Nephron (organoid): ENCODE data around the gene COQ3.

ENCODE experiments used
- H3K27ac Mint-ChIP-seq, 3 experiments: 2 replicates each; pipeline ENCODE4 v1.8.0; 2020; ENCODE audit warnings: mixed read lengths in 3 of 3, mild to moderate bottlenecking in 2 of 3, moderate library complexity in 1 of 3
- H3K27me3 Mint-ChIP-seq: 2 replicates; pipeline ENCODE4 v1.8.0; 2021; ENCODE audit warnings: low read depth, mild to moderate bottlenecking, moderate library complexity, mixed read lengths
- H3K36me3 Mint-ChIP-seq: 2 replicates; pipeline ENCODE4 v1.8.0; 2020; ENCODE audit warnings: low read depth, mixed read lengths
- H3K4me1 Mint-ChIP-seq: 2 replicates; pipeline ENCODE4 v1.8.0; 2020; ENCODE audit warnings: mixed read lengths
- H3K4me3 Mint-ChIP-seq, 3 experiments: 2 replicates each; pipeline ENCODE4 v1.8.0; 2020; ENCODE audit warnings: mild to moderate bottlenecking in 3 of 3, mixed read lengths in 3 of 3, moderate library complexity in 2 of 3
- H3K9me3 Mint-ChIP-seq: 2 replicates; pipeline ENCODE4 v1.8.0; 2020; ENCODE audit warnings: mixed read lengths
- TF ChIP-seq, protein P1 (sequence below), 3 experiments: fragments of 200-600 bp; sonication (generic); IDR thresholded peaks; one replicate each; pipeline ENCODE4 v1.5.0; 2021; ENCODE audit warnings: antibody characterized with exemption in 3 of 3; ENCODE audit not compliant: unreplicated experiment in 3 of 3

The COQ3 gene

DNA sequence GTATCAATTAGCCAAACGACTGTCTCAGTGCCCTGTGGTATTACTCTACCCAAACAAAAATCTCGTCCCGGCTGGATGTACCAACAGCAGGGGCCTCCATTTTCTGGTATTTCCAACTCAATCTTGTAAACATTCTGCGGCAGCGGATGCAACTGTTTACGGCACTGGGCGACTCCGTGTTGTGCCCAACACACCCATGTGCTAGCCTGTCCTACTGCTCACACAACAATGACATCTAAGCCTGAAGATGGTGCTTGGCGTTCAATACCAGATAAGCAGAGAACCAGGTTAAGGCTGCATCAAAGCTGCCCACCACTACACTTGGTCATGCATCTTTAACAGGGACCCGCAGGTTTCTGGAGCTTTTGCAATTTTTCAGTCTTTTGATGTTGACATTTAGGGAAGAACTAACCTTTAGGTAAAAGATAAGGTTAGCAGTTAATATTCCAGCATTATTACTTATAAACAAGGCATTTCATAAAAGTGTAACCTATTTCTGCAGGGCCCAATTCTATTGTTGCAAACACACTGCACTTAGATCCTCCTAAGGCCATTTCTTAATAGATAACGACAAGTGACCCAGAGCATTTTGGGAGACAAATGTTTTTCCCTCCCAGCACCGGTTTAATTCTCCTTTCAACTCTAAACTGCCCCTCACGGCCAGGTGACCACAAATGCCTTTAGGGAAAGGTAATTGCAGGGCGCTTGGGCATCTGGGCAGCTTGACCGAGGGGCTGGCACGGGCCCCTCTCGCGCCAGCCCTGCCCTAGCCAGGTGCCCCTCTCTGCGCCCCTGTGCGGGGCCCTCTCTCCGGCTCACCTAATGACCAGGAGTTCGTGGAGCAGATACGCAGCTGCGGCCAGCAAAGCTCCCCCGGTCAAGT, 45.5 kb downstream of the COQ3 start:
- H3K9me3 Mint-ChIP-seq, result no peaks in the 10 kb centered on the region
- TF ChIP-seq, protein P1, sequence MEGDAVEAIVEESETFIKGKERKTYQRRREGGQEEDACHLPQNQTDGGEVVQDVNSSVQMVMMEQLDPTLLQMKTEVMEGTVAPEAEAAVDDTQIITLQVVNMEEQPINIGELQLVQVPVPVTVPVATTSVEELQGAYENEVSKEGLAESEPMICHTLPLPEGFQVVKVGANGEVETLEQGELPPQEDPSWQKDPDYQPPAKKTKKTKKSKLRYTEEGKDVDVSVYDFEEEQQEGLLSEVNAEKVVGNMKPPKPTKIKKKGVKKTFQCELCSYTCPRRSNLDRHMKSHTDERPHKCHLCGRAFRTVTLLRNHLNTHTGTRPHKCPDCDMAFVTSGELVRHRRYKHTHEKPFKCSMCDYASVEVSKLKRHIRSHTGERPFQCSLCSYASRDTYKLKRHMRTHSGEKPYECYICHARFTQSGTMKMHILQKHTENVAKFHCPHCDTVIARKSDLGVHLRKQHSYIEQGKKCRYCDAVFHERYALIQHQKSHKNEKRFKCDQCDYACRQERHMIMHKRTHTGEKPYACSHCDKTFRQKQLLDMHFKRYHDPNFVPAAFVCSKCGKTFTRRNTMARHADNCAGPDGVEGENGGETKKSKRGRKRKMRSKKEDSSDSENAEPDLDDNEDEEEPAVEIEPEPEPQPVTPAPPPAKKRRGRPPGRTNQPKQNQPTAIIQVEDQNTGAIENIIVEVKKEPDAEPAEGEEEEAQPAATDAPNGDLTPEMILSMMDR (IDR thresholded peaks at IDR 0.05; ENCODE audit: unreplicated experiment in 3 of 3), result no peak
- H3K27ac Mint-ChIP-seq, result peak overlapping the region in 1 of 3 experiments; percentile 20
- peaks cover 39% of the 10 kb centered on the region for H3K27me3 Mint-ChIP-seq
- peak overlapping the region; percentile 86 to 89 (median 86) for H3K4me3 Mint-ChIP-seq
- no peaks in the 10 kb centered on the region for H3K4me1 Mint-ChIP-seq
- no peaks in the 10 kb centered on the region for H3K36me3 Mint-ChIP-seq

DNA sequence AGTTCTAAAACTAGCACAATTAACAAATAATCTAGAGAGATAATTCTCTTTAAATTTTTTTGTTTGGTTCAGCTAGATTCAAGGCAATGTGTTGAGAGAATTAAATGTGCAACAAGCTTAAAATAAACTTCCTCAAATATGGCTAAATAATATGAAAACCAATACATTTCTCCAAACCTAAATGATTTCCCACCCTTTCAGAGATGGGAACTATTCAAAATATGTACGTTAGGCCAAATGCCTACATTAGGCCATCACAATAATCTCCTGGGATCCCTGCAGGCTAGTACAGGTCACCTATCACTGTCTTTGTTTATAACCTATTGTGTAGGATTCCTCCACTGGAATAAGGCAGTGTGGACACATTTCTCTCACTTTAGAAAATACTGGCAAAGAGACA, 46.2 kb downstream of the COQ3 start:
- Mint-ChIP-seq H3K27me3 (peaks cover 36% of the 10 kb centered on the region), H3K9me3 (no peaks in the 10 kb centered on the region), H3K27ac (no peak overlapping the region), H3K36me3 (no peaks in the 10 kb centered on the region), H3K4me3 (peak overlapping the region; percentile 86 to 89 (median 86)), H3K4me1 (no peaks in the 10 kb centered on the region)
- TF ChIP-seq, protein P1 (IDR thresholded peaks at IDR 0.05; ENCODE audit: unreplicated experiment in 3 of 3), result no peak

DNA sequence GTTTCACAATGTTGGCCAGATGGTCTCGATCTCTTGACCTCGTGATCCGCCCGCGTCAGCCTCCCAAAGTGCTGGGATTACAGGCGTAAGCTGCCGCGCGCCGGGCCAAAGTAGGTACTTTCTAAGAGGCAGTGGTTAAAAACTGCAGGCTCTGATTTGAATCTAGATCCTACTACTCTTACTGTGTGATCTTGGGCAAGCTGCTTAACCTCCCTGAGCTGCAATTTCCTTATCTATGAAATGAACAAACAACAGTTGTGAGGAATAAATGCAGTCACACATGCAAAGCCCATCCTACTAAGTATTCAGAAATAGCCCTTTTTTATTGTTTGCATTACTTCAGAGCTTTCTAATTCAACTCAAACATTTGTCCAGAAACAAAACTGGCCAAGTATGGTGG, 47.4 kb downstream of the COQ3 start:
- Mint-ChIP-seq H3K36me3 (no peaks in the 10 kb centered on the region), H3K9me3 (no peaks in the 10 kb centered on the region), H3K27ac (no peak overlapping the region), H3K27me3 (peaks cover 28% of the 10 kb centered on the region), H3K4me3 (no peak overlapping the region), H3K4me1 (no peaks in the 10 kb centered on the region)
- TF ChIP-seq, protein P1 (IDR thresholded peaks at IDR 0.05; ENCODE audit: unreplicated experiment in 3 of 3), result no peak

DNA sequence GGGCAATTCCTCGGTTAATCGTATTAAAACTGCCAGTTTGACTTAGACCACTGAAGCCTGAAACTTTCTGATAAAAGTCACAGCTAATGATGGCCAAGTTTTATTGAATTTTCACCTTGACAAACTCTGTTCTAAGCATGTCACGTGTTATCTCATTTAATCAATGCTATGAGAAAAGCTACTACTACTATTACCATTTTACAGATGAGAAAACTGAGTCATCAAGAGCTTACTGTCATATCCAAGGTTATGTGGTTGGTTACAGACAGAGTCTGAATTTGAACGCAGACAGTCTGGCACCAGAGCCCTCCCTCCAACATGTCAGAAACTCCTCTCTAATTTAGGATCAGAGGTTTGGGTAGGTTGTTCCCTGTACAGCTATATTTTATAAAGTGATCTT, 48.8 kb downstream of the COQ3 start:
- TF ChIP-seq, protein P1 (IDR thresholded peaks at IDR 0.05; ENCODE audit: unreplicated experiment in 3 of 3), result no peak
- no peak overlapping the region for H3K27ac Mint-ChIP-seq
- H3K36me3 Mint-ChIP-seq, result no peaks in the 10 kb centered on the region
- H3K4me3 Mint-ChIP-seq, result no peak overlapping the region
- H3K27me3 Mint-ChIP-seq, result peaks cover 14% of the 10 kb centered on the region
- H3K4me1 Mint-ChIP-seq, result no peaks in the 10 kb centered on the region
- no peaks in the 10 kb centered on the region for H3K9me3 Mint-ChIP-seq

DNA sequence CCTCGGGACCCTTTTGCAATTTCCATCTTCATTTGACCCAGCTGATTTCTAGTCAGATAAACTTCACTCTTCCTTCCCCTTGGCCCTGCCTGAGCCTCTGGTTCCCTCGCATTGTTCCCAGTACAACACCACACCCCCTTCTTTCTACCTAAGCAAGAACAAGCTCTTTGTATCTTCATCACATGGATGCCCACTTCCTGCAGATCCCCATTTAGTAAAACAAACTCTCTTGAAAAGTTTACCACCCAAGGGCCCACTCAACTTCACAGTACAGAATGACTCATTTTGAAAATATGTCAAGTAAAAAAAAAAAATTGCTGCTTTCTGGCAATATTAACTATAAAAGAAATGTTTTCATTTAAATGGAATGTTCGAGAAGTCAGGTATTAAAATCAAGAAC, 49.7 kb downstream of the COQ3 start:
- peaks cover 12% of the 10 kb centered on the region for H3K27me3 Mint-ChIP-seq
- no peaks in the 10 kb centered on the region for H3K36me3 Mint-ChIP-seq
- TF ChIP-seq, protein P1 (IDR thresholded peaks at IDR 0.05; ENCODE audit: unreplicated experiment in 3 of 3), result no peak
- H3K9me3 Mint-ChIP-seq, result no peaks in the 10 kb centered on the region
- no peaks in the 10 kb centered on the region for H3K4me1 Mint-ChIP-seq
- no peak overlapping the region for H3K27ac Mint-ChIP-seq
- H3K4me3 Mint-ChIP-seq, result no peak overlapping the region
